OCI-LY1 (cell line): ENCODE measurements around the gene MUC2.

Experiments
- H2AFZ ChIP-seq: fragments of 200-600 bp; sonication (generic), shearing (Covaris generic); 2 replicates; pipeline ENCODE4 v1.6.0; 2014; ENCODE audit warnings: antibody characterized with exemption, mild to moderate bottlenecking, low read length
- H3F3A ChIP-seq: fragments of 200-600 bp; sonication (generic), shearing (Covaris generic); 2 replicates; pipeline ENCODE4 v1.6.0; 2014; ENCODE audit warnings: mild to moderate bottlenecking, antibody characterized with exemption, low read length, moderate library complexity; ENCODE audit not compliant: insufficient read depth
- H3K27ac ChIP-seq: fragments of 200-600 bp; sonication (generic); 2 replicates; pipeline ENCODE4 v1.5.1; 2014; ENCODE audit warnings: low read length, mixed run types, mild to moderate bottlenecking, low read depth; ENCODE audit not compliant: poor library complexity, severe bottlenecking
- H3K27me3 ChIP-seq: fragments of 200-600 bp; sonication (generic); 2 replicates; pipeline ENCODE4 v1.6.0; 2014; ENCODE audit warnings: antibody characterized with exemption, mild to moderate bottlenecking, low read length, moderate library complexity; ENCODE audit not compliant: insufficient read depth
- H3K36me3 ChIP-seq: fragments of 200-600 bp; sonication (generic); 2 replicates; pipeline ENCODE4 v1.6.1; 2014; ENCODE audit warnings: mild to moderate bottlenecking, antibody characterized with exemption, low read length, moderate library complexity, mixed read lengths; ENCODE audit not compliant: insufficient read depth
- H3K4me1 ChIP-seq: fragments of 200-600 bp; sonication (generic); 2 replicates; pipeline ENCODE4 v1.5.1; 2014; ENCODE audit warnings: mild to moderate bottlenecking, low read length, moderate library complexity; ENCODE audit not compliant: insufficient read depth, severe bottlenecking
- H3K4me2 ChIP-seq: fragments of 200-600 bp; sonication (generic), shearing (Covaris generic); 2 replicates; pipeline ENCODE4 v1.6.1; 2014; ENCODE audit warnings: low read length
- H3K4me3 ChIP-seq: fragments of 200-600 bp; sonication (generic); 2 replicates; pipeline ENCODE4 v1.5.1; 2014; ENCODE audit warnings: low read length, low read depth, mild to moderate bottlenecking, mixed read lengths; ENCODE audit not compliant: poor library complexity, severe bottlenecking
- H3K79me2 ChIP-seq: fragments of 200-600 bp; shearing (Covaris generic); 2 replicates; pipeline ENCODE4 v1.6.1; 2016; ENCODE audit warnings: mixed run types, low read length, mixed read lengths; ENCODE audit not compliant: insufficient read depth
- H3K9ac ChIP-seq: fragments of 200-600 bp; sonication (generic), shearing (Covaris generic); 2 replicates; pipeline ENCODE4 v1.6.1; 2014; ENCODE audit warnings: mild to moderate bottlenecking, low read length, mixed read lengths
- H3K9me2 ChIP-seq: fragments of 200-600 bp; sonication (generic), shearing (Covaris generic); 2 replicates; pipeline ENCODE4 v1.6.1; 2014; ENCODE audit warnings: low read depth, mild to moderate bottlenecking, low read length, mixed read lengths
- H3K9me3 ChIP-seq: fragments of 200-600 bp; shearing (Covaris generic); 2 replicates; pipeline ENCODE4 v1.6.1; 2014; ENCODE audit warnings: low read length, mixed read lengths
- H4K20me1 ChIP-seq: fragments of 200-600 bp; sonication (generic), shearing (Covaris generic); 2 replicates; pipeline ENCODE4 v1.6.0; 2016; ENCODE audit warnings: mild to moderate bottlenecking, low read length; ENCODE audit not compliant: insufficient read depth
- CTCF ChIP-seq: fragments of 200-600 bp; sonication (generic), shearing (Covaris generic); IDR thresholded peaks from 2 replicates; pipeline ENCODE4 v1.5.1; 2017; ENCODE audit warnings: mild to moderate bottlenecking, antibody characterized with exemption, low read length, moderate library complexity, mixed read lengths
- EZH2 ChIP-seq: fragments of 200-600 bp; sonication (generic), shearing (Covaris generic); IDR thresholded peaks from 2 replicates; pipeline ENCODE4 v1.8.0; 2017; ENCODE audit warnings: borderline replicate concordance, mixed run types, mild to moderate bottlenecking, antibody characterized with exemption, low read length, moderate library complexity, mixed read lengths

Gene MUC2

GRCh38 chr11:1028616-1029015 lies 46.1 kb upstream of the MUC2 start:
- TF ChIP-seq EZH2 (no peak), CTCF (no peak)
- Histone ChIP-seq H4K20me1 (no peaks in the 10 kb centered on the region), H3K36me3 (no peaks in the 10 kb centered on the region)

GRCh38 chr11:1029051-1029450 lies 45.6 kb upstream of the MUC2 start:
- Histone ChIP-seq H3K79me2 (no peaks in the 10 kb centered on the region), H3K27me3 (no peaks in the 10 kb centered on the region), H4K20me1 (no peaks in the 10 kb centered on the region), H3K9me3 (no peaks in the 10 kb centered on the region), H3K27ac (no peak overlapping the region), H3K9ac (no peak overlapping the region), H3K9me2 (no peaks in the 10 kb centered on the region), H3K4me2 (no peak overlapping the region), H3K4me3 (no peak overlapping the region), H3K36me3 (no peaks in the 10 kb centered on the region), H3F3A (no peaks in the 10 kb centered on the region), H2AFZ (no peak overlapping the region), H3K4me1 (no peaks in the 10 kb centered on the region)
- TF ChIP-seq CTCF = no peak
- TF ChIP-seq EZH2 = no peak

More at GRCh38 chr11:1028616-1029015, 46.1 kb upstream of the MUC2 start:
- H3K9ac ChIP-seq = no peak overlapping the region
- no peak overlapping the region for H3K4me3 ChIP-seq
- no peaks in the 10 kb centered on the region for H3K27me3 ChIP-seq
- H3K4me1 ChIP-seq = no peaks in the 10 kb centered on the region
- H3K9me3 ChIP-seq = no peaks in the 10 kb centered on the region
- no peaks in the 10 kb centered on the region for H3K9me2 ChIP-seq
- H2AFZ ChIP-seq = no peak overlapping the region
- no peak overlapping the region for H3K4me2 ChIP-seq
- no peak overlapping the region for H3K27ac ChIP-seq
- H3K79me2 ChIP-seq = no peaks in the 10 kb centered on the region
- H3F3A ChIP-seq = no peaks in the 10 kb centered on the region

GRCh38 chr11:1029654-1030053 lies 45.0 kb upstream of the MUC2 start:
- Histone ChIP-seq H2AFZ (no peak overlapping the region), H3K9me3 (no peaks in the 10 kb centered on the region), H3K9ac (no peak overlapping the region), H3K36me3 (no peaks in the 10 kb centered on the region), H3K4me2 (no peak overlapping the region), H3K79me2 (no peaks in the 10 kb centered on the region), H4K20me1 (no peaks in the 10 kb centered on the region), H3K9me2 (no peaks in the 10 kb centered on the region), H3K4me1 (no peaks in the 10 kb centered on the region), H3F3A (no peaks in the 10 kb centered on the region), H3K27me3 (no peaks in the 10 kb centered on the region), H3K4me3 (no peak overlapping the region), H3K27ac (no peak overlapping the region)
- TF ChIP-seq EZH2 (no peak), CTCF (no peak)
